Psoas muscle (tissue), 8 donors: ENCODE data around the gene AQP2. TPM values are rescaled to one million over a fixed set of nuclear protein-coding genes. Genes with fewer than 3 reads are reported as not detected.

Experiments used
- ATAC-seq, 4 donors: fragments of 200-7000 bp; cut with Tn5 transposase; one replicate each; pipeline ENCODE4 v1.9.1; 2020; ENCODE audit warnings: moderate library complexity in 3 of 4, mild to moderate bottlenecking in 2 of 4
- DNase-seq, 2 donors: peaks; one replicate each; pipeline ENCODE4 v3.0.0-alpha.2; 2020
- H3K27ac ChIP-seq: fragments of 200-600 bp; one replicate; pipeline ENCODE4 v1.8.0; 2022
- H3K27me3 ChIP-seq, 3 donors: fragments of 200-600 bp in 1 of 3; one replicate each; pipeline versions ENCODE4 v1.6.1 to v1.8.0; 2013 to 2022; ENCODE audit warnings: low read length in 2 of 3, mild to moderate bottlenecking in 2 of 3, moderate library complexity in 1 of 3; ENCODE audit not compliant: insufficient read depth in 3 of 3
- H3K36me3 ChIP-seq, 2 donors: fragments of 200-600 bp in 1 of 2; one replicate each; pipeline versions ENCODE4 v1.6.1 to v1.8.0; 2013 to 2022; ENCODE audit warnings: low read depth in 1 of 2, mild to moderate bottlenecking in 1 of 2, moderate library complexity in 1 of 2; ENCODE audit not compliant: insufficient read depth in 1 of 2
- H3K4me1 ChIP-seq: fragments of 200-600 bp; one replicate; pipeline ENCODE4 v1.8.0; 2022
- H3K4me3 ChIP-seq: fragments of 200-600 bp; one replicate; pipeline ENCODE4 v1.8.0; 2022; ENCODE audit warnings: mild to moderate bottlenecking
- H3K9me3 ChIP-seq: fragments of 200-600 bp; one replicate; pipeline ENCODE4 v1.8.0; 2022
- CTCF ChIP-seq: fragments of 200-600 bp; IDR thresholded peaks from one replicate; pipeline ENCODE4 v1.8.0; 2022; ENCODE audit warnings: antibody characterized with exemption
- WGBS, 3 donors: extraction: QIAGEN DNeasy Blood & Tissue Kit; methylation state at CpG; one replicate each; pipeline versions ENCODE4 v1.1.6 to v1.1.7; 2013; 5-methylcytosine and 5-hydroxymethylcytosine counted together
- intact Hi-C, 2 donors: fragments of 100-400 bp; cut with DNase I; formaldehyde crosslinking; loops; one replicate each; pipeline versions ENCODE4 v1.11.0 to v1.14.2; 2022
- polyA plus RNA-seq, 3 donors: library from polyadenylated mRNA; stranded (reverse); fragments of 200-250 nt; gene quantifications; one replicate each; pipeline ENCODE4 v1.2.3, GENCODE V29; 2013
- total RNA-seq, 4 donors: library from RNA; stranded (reverse); fragmentation: NEBNext Ultra II Directional in 2 of 4; extraction: Animal tissue kit (Norgen Biotek cat#: 25700) in 2 of 4; gene quantifications; one replicate each; pipeline versions ENCODE4 v1.2.1 to v1.2.4, GENCODE V29; 2021 to 2023
- donor health status: healthy with polysubstance abuse.
- donor health status: DM: no; HTN: no; CAD: no; lungs with moderate emphysema.
- donor health status: Bipolar disorder and iron deficiency.
- donor health status: healthy.
- donor health status: DM: yes; HTN: yes; CAD: no.
- donor health status: DM: no; HTN: no; CAD: no.
- donor health status: DM: no; HTN: no; CAD: no.
- donor health status: DM: yes; HTN: yes; CAD: no.

Gene AQP2
- total and polyA plus RNA-seq, 7 donors = not detected

DNA sequence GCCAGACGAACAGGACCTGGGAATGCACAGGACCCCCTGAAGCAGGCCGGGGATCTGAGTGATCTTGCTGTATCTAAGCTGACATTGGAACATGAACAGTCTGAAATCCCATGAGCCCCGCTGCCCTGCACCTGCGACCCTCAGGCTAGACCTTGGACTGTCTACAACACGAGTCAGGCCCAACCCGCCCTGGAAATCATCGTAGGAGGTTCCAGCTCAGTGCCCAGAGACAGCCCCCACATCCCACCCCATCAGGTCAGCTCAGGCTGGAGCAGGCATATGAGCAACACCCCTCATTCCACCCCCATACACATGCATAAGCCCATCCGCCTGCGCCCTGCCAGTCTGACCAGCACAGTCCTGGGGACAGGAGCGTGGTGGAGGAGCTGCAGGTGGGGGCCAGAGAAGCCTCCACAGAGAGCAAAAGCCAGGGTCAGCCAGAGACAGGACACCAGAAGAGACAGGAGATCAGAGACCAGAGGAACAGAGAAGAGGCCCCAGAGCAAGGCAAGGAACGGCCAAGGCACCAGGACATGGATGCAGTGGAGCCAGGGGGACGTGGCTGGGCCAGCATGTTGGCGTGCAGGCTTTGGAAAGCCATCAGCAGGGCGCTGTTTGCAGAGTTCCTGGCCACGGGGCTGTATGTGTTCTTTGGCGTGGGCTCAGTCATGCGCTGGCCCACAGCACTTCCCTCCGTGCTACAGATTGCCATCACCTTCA is 22.3 kb downstream of the AQP2 start, which contains the start of gene AQP6:
TSS of gene AQP6 (plus strand) at position 307 of the 720 bp plus-strand sequence. CDS start at position 534, 227 bp downstream.
- Histone ChIP-seq H3K36me3 (no peaks in the 10 kb centered on the region), H3K9me3 (no peaks in the 10 kb centered on the region), H3K27ac (no peak within 1 kb of the TSS), H3K4me1 (peaks cover under 1% of the 10 kb centered on the region), H3K4me3 (no peak within 1 kb of the TSS), H3K27me3 (peaks cover 0 to 28% (median 0%) of the 10 kb centered on the region in 3 donors)
- no peak for TF ChIP-seq CTCF
- WGBS, 3 donors = 85 to 86% (median 85%) methylated on average over 17 to 18 of the region's 18 CpGs
- intact Hi-C loops = loop anchor here (5.0 to 10.0 kb wide), 2 partner anchors 84 to 202 kb away; partner anchors contain the start of gene ASIC1 (in 1 of the 2)
- ATAC-seq (no peak), DNase-seq (no peak)

- intact Hi-C loops = loop anchor here (5.0 to 10.0 kb wide), 2 partner anchors 84 to 201 kb away; partner anchors contain the start of gene ASIC1 (in 1 of the 2)
- Histone ChIP-seq H3K4me1 (no peaks in the 10 kb centered on the region), H3K9me3 (no peaks in the 10 kb centered on the region), H3K4me3 (no peak overlapping the region), H3K36me3 (no peaks in the 10 kb centered on the region), H3K27ac (no peak overlapping the region), H3K27me3 (peaks cover 0 to 24% (median 0%) of the 10 kb centered on the region in 3 donors)
- DNase-seq (no peak), ATAC-seq (no peak)
- 81 to 86% (median 85%) methylated on average over 17 to 19 of the region's 19 CpGs for WGBS, 3 donors
- no peak for TF ChIP-seq CTCF
These were observed 22.9 kb downstream of the AQP2 start for GRCh38 chr12:49973361-49973830.

- intact Hi-C loops = loop anchor here (5.0 to 10.0 kb wide), 2 partner anchors 83 to 201 kb away; partner anchors contain the start of gene ASIC1 (in 1 of the 2)
- DNase-seq = peak; percentile 69 to 79
- H3K4me1 ChIP-seq = no peaks in the 10 kb centered on the region
- WGBS, 3 donors = 33 to 37% (median 33%) methylated on average over 15 of the region's 15 CpGs
- H3K27ac ChIP-seq = no peak overlapping the region
- no peaks in the 10 kb centered on the region for H3K9me3 ChIP-seq
- H3K4me3 ChIP-seq = no peak overlapping the region
- peak; percentile 70 to 85 (median 82) for ATAC-seq
- H3K27me3 ChIP-seq = peaks cover 0 to 15% (median 0%) of the 10 kb centered on the region in 3 donors
- no peaks in the 10 kb centered on the region for H3K36me3 ChIP-seq
- peak; percentile 42 for TF ChIP-seq CTCF
These were observed 23.7 kb downstream of the AQP2 start for GRCh38 chr12:49974231-49974675.

GRCh38 chr12:49974677-49975317 is 24.3 kb downstream of the AQP2 start:
- Histone ChIP-seq H3K36me3 (no peaks in the 10 kb centered on the region), H3K27me3 (peaks cover 0 to 10% (median 0%) of the 10 kb centered on the region in 3 donors), H3K4me1 (no peaks in the 10 kb centered on the region), H3K9me3 (no peaks in the 10 kb centered on the region), H3K4me3 (no peak overlapping the region), H3K27ac (no peak overlapping the region)
- peak in 1 of 2 donors; percentile 19 for DNase-seq
- intact Hi-C loops = loop anchor here (5.0 to 10.0 kb wide), 2 partner anchors 83 to 200 kb away; partner anchors contain the start of gene ASIC1 (in 1 of the 2)
- 54 to 64% (median 60%) methylated on average over 8 of the region's 8 CpGs for WGBS, 3 donors
- no peak for TF ChIP-seq CTCF
- ATAC-seq = peak in 1 of 4 donors; percentile 15
